HG03060 (cell line): ENCODE results near the gene MEP1B.
"Not testable (repeated sequence)": the region's sequence is repeated elsewhere in the genome, so short reads cannot be mapped to it uniquely, and the experiment has no call there.

ENCODE experiments used
- ATAC-seq: cut with Tn5 transposase; IDR thresholded peaks from one replicate; pipeline ENCODE4 v1.9.1; 2021; ENCODE audit warnings: low read depth, moderate number of reproducible peaks; ENCODE audit not compliant: unreplicated experiment

The MEP1B gene

GRCh38 chr18:32189790-32190189 is at the start of gene MEP1B:
Gene MEP1B, plus strand, starts transcription at chr18:32190039. Its CDS starts 32 bp downstream, at chr18:32190071.
- no peak for ATAC-seq

DNA sequence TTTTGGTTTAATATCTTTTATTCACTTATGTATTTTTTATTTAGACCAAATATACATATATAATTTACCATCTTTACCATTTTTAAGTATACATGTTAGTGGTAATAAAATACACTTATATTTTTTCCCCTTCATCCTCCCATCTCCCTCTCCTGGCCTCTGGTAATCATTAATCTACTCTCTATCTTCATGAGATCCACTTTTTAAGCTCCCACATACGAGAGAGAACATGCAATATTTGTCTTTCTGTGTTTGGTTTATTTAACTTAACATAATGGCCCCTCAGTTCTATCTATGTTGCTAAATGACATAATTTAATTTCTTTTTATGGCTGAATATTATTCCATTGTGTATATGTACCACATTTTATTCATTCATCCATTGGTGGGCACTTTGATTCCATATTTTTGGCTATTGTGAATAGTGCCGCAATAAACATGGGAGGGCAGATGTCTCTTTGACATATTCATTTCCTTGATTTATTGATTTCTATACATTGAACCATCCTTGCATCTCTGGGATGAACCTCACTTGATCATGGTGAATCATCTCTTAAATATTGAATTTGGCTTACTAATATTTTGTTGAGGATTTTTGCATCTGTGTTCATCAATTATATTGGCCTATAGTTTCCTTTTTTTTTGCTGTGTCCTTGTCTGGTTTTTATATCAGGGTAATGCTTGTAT is 41.5 kb upstream of the MEP1B start:
- ATAC-seq = no peak

- ATAC-seq = peak; percentile 78
Observed at GRCh38 chr18:32152705-32153448, 37.0 kb upstream of the MEP1B start.

DNA sequence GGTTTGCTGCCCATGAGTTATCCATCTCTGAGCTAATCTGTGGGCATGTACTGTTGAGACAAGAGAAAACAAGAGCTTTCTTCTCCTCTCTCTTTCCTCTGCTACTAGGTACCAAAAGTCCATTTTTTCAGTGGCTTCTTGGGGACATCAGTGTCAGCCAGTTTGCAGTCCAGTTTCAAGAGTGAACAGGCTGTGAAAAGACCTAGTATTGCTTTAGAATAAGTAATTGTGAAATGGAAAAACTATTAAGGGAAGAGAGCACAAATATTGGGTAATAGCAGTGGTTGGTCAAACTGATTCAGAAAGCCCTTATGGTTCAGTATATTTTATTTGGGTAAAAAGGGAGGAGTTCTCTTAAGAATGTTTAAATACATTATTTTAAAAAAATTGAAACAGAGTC is 33.0 kb upstream of the MEP1B start:
- ATAC-seq = no peak

DNA sequence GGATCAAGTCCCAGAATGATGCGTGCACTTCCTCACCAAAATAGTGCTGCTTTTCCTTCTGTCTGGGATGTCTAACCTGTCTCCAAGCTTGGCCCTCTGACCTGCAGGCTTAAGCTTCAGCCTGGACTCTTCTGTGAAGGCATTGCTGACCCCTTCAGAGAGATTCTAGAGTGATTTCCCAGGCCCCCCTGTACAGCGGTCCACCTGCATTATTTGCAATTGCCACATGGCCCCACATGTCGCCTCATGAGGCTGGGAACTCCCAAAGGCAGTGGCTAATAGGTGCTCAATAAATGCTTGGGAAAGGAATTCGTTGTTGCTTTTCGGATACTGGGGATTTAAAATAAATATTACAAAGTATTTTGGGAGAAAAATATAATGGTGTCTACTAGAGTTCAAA is 32.3 kb upstream of the MEP1B start:
- no peak for ATAC-seq

DNA sequence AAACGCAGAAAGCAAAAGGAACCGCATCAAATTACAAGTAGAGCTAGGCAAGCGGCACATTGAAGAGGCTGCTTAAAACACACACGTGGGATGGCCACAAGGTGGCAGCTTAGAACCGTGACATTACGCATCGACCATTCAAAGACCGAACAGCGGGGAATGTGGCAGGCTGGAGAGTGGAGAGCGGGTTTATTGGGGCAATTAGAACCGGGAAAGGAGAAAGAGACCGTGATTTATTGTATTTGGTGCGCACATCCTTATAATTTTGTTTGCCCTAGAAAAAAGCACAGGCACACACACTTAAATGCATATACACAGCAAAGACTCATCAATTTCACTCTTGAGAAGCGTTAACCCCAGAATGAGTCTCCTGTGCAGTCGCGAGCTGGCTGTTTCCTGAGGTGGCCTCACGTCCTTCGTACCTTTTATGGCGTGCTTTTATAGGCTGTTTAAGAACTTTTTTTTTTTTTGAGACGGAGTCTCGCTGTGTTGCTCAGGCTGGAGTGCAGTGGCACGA is 31.7 kb upstream of the MEP1B start:
- peak; percentile 75 for ATAC-seq

GRCh38 chr18:32158631-32159030 is 31.2 kb upstream of the MEP1B start:
- not testable (repeated sequence) for ATAC-seq

DNA sequence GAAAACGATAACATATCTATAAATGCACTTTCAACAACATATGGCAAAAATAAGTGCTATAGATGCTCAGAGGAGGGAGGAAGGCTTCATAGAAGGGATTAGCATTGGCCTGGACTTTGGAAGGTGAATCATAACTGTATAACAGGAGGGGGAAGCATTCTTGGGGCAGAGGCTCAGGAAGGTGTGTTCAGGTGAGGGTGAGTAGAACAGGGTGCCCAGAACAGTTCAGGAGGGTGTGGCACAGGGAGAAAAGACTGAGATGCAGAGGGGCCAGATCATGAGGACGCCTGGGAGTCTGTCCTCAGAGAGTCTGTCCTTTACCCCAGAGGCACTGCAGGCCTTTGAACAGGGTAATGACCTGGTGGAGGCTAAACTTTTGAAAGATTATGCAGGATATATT is 29.3 kb upstream of the MEP1B start:
- ATAC-seq = no peak

GRCh38 chr18:32167980-32168730 is 21.7 kb upstream of the MEP1B start:
- no peak for ATAC-seq

DNA sequence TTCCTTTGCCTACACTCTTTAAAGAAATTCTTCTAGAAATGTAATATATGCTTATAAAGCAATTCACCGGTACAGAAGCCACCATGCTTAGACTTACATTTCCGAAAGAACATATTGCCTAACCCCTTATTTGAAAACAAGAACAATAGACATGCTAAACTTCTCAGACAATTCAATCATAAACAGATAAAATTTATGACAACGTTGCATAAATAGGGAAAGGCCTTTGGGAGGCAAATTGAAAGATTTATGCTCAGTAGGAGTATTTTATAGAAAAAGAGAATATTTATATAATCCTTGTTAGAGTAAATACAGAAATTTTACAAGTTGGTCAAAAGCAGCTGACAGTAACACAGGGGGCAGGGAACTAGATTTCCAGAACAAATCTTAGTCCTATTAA is 16.2 kb upstream of the MEP1B start:
- ATAC-seq = no peak

DNA sequence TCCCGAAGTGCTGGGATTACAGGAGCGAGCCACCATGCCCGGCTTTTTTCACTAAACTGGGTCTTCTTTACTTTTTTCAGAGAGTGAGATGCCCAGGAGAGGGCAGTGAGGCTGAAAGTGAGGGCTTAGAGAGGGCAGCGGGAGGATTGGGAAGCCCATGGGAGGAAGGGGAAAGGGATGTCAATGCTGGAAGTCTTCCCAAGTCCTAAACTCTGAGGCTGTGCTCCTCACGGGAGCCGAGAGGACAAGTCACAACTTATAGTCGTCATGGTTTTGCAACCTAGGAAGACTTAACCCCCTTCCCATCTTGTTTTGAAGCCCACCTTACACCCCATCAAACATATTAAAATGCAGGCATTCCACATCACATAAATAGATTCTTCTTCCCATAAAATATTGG is 15.1 kb upstream of the MEP1B start:
- ATAC-seq = no peak

DNA sequence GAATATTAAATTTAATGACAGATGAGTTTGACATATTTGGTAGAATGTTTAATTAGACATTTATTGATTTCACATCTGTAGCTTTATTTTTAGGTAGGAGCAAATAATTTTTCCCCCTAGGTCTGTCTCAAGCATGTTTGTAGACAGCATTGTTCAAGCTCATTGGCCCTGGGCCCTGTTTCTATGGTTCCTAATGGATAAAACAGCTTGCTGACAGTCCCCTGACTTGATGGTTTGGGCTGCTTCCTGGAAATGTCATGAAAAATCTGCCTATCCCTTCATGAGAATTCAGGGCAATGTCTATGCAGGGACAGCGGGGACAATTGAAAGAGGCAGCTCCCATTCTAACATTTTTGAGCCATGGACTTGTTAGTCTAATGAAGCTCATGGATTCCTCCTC is 14.6 kb upstream of the MEP1B start:
- ATAC-seq = no peak

DNA sequence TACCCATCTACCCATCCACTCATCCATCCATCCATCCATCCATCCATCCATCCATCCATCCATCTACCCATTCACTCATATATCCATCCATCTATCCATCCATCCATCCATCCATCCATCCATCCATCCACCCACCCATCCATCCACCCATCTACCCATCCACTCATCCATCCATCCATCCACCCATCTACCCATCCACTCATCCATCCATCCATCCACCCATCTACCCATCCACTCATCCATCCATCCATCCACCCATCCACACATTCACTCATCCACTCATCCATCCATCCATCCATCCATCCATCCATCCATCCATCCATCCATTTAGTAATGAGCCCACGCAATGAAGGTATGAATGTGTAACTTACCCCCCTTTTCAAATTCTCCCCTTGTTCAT is 13.1 kb upstream of the MEP1B start:
- not testable (repeated sequence) for ATAC-seq

DNA sequence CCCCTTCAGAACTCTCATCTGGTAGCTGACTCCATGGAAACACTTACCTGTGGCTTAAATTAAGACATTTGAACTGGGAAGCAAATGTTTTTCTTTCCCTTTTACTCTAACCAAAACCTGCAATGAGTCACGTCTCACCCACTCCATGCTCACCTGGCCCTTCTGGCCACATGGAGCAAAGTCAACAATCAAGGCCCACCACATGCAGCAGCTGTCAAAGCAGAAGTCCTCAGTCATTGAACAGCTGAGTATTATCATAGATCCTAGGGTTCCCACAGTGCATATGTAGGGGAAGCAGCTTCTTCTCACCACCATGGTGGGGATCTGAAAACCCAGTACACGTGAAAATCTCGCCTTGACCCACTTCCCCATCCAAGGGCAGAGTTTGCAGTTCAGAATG is 12.3 kb upstream of the MEP1B start:
- ATAC-seq = no peak

- no peak for ATAC-seq
Observed at GRCh38 chr18:32183503-32183902, 6.3 kb upstream of the MEP1B start.

DNA sequence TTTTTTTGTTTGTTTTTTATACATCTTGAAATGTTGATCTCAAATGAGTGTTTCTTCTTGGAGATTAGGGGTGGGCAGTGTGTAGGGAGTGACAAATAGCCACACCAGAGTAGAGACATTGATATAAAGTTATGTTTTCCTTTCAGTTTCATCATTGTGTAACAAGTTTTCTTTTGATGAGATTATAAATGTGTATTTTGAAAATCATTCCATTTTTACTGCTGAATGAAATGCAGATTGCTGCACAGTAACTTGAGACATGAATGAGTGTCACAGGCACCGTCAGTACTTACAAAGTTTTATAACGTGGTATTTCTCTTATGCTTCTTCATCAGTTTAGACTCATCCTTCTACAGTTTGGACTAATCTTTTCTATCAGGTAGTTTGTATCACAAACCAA is 370 bp downstream of the MEP1B start:
- ATAC-seq = no peak

DNA sequence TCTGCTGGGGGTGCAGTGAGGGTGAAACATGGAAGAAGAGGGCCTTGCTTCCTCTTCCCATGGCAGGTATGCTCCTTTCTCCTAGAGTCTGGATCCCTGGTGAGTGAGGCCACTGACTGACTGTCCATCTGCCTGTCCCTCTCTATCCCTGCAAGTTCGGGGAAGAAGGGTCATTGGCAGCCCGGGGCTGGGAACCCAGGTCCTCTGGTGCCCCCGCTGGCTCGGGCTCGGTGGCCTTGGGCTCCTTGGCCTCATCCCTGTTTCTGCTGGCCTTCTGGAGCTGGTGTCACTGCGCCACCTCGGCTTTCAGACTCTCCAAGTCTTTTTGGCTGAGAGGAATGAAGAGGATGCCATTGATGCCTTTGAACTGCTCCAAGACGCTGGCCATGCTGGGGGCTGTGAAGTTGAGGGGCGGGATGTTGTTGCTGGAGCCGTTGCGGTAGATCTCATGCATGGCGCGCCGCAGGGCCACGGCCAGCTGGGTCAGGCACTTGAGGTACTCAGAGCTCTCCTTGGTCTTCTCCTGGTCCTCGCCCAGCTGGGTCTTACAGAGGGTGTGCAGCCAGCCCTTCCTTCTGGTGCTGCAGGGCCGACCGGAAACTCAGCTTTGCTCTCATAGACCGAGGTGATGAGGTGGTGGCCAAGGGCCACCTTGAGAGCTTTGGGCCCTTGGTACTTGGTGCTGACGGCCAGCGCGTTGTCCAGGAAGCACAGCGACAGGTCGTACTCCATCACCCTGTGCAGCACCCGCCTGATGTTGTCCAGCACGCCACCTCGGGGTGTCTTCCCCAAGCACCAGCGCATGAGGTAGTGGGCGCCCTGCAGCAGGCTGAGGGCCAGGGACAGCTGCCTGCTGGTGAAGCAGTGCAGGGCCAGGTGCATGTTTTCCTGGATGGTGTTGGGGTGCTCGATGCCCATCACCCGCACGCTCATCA is 6.3 kb downstream of the MEP1B start:
- ATAC-seq = no peak

- ATAC-seq = no peak
Observed at GRCh38 chr18:32200766-32201165, 10.9 kb downstream of the MEP1B start.

- no peak for ATAC-seq
Observed at GRCh38 chr18:32201948-32202672, 12.3 kb downstream of the MEP1B start.

DNA sequence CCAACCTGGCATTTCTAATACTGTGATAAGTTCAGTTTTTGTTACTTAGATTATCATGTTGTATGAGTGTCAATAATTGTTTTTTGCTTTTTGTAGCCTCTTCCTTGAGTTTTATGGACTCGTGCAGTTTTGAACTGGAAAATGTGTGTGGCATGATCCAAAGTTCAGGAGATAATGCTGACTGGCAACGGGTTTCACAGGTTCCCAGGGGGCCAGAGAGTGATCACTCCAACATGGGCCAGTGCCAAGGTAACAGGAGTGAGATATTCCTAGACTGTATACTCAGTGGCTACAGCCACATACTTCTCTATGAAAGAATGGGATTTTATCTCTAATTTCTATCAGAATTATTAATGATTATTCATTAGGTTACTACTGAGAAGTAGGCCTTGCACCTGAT is 18.2 kb downstream of the MEP1B start:
- ATAC-seq = no peak
